H1 (cell line): Measurements from ENCODE around the gene PGM2L1. TPM values are rescaled to one million over a fixed set of nuclear protein-coding genes. Genes with fewer than 3 reads are reported as not detected.

Experiments
- CREB1 ChIP-seq: IDR thresholded peaks from 2 replicates; pipeline ENCODE4 v1.6.1; 2012; ENCODE audit warnings: inconsistent platforms
- GABPA ChIP-seq: IDR thresholded peaks from 2 replicates; pipeline ENCODE4 v1.6.1; 2011; ENCODE audit warnings: mild to moderate bottlenecking, low read length, moderate library complexity, borderline replicate concordance; ENCODE audit not compliant: insufficient read depth
- HDAC6 ChIP-seq: IDR thresholded peaks from one replicate; pipeline ENCODE4 v1.7.1; 2012; ENCODE audit warnings: low read depth, mild to moderate bottlenecking, inconsistent platforms, low read length, moderate library complexity
- KDM4A ChIP-seq: IDR thresholded peaks from one replicate; pipeline ENCODE4 v1.7.1; 2012; ENCODE audit warnings: low read depth, mild to moderate bottlenecking, moderate library complexity, low read length, inconsistent platforms; ENCODE audit not compliant: severe bottlenecking
- SP2 ChIP-seq: IDR thresholded peaks from 2 replicates; pipeline ENCODE4 v1.6.1; 2012; ENCODE audit warnings: mild to moderate bottlenecking, low read length, inconsistent platforms
- SRF ChIP-seq: IDR thresholded peaks from 2 replicates; pipeline ENCODE4 v1.6.1; 2011; ENCODE audit warnings: mild to moderate bottlenecking, low read depth, low read length, moderate library complexity
- ZNF274 ChIP-seq: IDR thresholded peaks from 2 replicates; pipeline ENCODE4 v1.7.0; 2012; ENCODE audit warnings: low read length, borderline replicate concordance; ENCODE audit errors: extremely low read depth
- polyA plus RNA-seq, 7 experiments: library from polyadenylated mRNA; depleted of rRNA in 3 of 7; stranded (reverse) in 5 of 7; unstranded in 2 of 7; fragments of >200 nt in 5 of 7; fragments of 200-250 nt in 2 of 7; gene quantifications; 1 replicate in 5 of 7; 2 replicates in 1 of 7; 4 replicates in 1 of 7; pipeline versions ENCODE4 v1.2.1 to v1.2.3, GENCODE V29; 2011 to 2013; ENCODE audit warnings: missing spikeins in 2 of 7, mixed read lengths in 2 of 7
- total RNA-seq: library from RNA; stranded (reverse); fragmentation: NEBNext Ultra II Directional; extraction: Animal tissue kit (Norgen Biotek cat#: 25700); gene quantifications from 2 replicates; pipeline ENCODE4 v1.2.1, GENCODE V29; 2021
- TF ChIP-seq, protein P1 (sequence below): fragments of 300-600 bp; sonication (generic); IDR thresholded peaks from 2 replicates; pipeline ENCODE4 v1.7.1; 2012; ENCODE audit warnings: low read length, moderate library complexity, mild to moderate bottlenecking, inconsistent platforms; ENCODE audit not compliant: insufficient replicate concordance
- TF ChIP-seq, protein P2 (sequence below): IDR thresholded peaks from 2 replicates; pipeline ENCODE4 v1.6.1; 2012; ENCODE audit warnings: inconsistent platforms

The PGM2L1 gene
- total and polyA plus RNA-seq, 2 of the 8 experiments (the other 6 are each of a cell fraction or from before 2014, with no cell fraction given) = 5.0 to 42.7 TPM

GRCh38 chr11:74325649-74326645 lies 72.3 kb downstream of the PGM2L1 start (continued):
- TF ChIP-seq SRF (no peak), KDM4A (no peak), HDAC6 (no peak), ZNF274 (no peak), SP2 (no peak), GABPA (no peak), CREB1 (no peak)
- TF ChIP-seq, protein P1, sequence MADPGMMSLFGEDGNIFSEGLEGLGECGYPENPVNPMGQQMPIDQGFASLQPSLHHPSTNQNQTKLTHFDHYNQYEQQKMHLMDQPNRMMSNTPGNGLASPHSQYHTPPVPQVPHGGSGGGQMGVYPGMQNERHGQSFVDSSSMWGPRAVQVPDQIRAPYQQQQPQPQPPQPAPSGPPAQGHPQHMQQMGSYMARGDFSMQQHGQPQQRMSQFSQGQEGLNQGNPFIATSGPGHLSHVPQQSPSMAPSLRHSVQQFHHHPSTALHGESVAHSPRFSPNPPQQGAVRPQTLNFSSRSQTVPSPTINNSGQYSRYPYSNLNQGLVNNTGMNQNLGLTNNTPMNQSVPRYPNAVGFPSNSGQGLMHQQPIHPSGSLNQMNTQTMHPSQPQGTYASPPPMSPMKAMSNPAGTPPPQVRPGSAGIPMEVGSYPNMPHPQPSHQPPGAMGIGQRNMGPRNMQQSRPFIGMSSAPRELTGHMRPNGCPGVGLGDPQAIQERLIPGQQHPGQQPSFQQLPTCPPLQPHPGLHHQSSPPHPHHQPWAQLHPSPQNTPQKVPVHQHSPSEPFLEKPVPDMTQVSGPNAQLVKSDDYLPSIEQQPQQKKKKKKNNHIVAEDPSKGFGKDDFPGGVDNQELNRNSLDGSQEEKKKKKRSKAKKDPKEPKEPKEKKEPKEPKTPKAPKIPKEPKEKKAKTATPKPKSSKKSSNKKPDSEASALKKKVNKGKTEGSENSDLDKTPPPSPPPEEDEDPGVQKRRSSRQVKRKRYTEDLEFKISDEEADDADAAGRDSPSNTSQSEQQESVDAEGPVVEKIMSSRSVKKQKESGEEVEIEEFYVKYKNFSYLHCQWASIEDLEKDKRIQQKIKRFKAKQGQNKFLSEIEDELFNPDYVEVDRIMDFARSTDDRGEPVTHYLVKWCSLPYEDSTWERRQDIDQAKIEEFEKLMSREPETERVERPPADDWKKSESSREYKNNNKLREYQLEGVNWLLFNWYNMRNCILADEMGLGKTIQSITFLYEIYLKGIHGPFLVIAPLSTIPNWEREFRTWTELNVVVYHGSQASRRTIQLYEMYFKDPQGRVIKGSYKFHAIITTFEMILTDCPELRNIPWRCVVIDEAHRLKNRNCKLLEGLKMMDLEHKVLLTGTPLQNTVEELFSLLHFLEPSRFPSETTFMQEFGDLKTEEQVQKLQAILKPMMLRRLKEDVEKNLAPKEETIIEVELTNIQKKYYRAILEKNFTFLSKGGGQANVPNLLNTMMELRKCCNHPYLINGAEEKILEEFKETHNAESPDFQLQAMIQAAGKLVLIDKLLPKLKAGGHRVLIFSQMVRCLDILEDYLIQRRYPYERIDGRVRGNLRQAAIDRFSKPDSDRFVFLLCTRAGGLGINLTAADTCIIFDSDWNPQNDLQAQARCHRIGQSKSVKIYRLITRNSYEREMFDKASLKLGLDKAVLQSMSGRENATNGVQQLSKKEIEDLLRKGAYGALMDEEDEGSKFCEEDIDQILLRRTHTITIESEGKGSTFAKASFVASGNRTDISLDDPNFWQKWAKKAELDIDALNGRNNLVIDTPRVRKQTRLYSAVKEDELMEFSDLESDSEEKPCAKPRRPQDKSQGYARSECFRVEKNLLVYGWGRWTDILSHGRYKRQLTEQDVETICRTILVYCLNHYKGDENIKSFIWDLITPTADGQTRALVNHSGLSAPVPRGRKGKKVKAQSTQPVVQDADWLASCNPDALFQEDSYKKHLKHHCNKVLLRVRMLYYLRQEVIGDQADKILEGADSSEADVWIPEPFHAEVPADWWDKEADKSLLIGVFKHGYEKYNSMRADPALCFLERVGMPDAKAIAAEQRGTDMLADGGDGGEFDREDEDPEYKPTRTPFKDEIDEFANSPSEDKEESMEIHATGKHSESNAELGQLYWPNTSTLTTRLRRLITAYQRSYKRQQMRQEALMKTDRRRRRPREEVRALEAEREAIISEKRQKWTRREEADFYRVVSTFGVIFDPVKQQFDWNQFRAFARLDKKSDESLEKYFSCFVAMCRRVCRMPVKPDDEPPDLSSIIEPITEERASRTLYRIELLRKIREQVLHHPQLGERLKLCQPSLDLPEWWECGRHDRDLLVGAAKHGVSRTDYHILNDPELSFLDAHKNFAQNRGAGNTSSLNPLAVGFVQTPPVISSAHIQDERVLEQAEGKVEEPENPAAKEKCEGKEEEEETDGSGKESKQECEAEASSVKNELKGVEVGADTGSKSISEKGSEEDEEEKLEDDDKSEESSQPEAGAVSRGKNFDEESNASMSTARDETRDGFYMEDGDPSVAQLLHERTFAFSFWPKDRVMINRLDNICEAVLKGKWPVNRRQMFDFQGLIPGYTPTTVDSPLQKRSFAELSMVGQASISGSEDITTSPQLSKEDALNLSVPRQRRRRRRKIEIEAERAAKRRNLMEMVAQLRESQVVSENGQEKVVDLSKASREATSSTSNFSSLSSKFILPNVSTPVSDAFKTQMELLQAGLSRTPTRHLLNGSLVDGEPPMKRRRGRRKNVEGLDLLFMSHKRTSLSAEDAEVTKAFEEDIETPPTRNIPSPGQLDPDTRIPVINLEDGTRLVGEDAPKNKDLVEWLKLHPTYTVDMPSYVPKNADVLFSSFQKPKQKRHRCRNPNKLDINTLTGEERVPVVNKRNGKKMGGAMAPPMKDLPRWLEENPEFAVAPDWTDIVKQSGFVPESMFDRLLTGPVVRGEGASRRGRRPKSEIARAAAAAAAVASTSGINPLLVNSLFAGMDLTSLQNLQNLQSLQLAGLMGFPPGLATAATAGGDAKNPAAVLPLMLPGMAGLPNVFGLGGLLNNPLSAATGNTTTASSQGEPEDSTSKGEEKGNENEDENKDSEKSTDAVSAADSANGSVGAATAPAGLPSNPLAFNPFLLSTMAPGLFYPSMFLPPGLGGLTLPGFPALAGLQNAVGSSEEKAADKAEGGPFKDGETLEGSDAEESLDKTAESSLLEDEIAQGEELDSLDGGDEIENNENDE = no peak
- TF ChIP-seq, protein P2, sequence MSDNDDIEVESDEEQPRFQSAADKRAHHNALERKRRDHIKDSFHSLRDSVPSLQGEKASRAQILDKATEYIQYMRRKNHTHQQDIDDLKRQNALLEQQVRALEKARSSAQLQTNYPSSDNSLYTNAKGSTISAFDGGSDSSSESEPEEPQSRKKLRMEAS = no peak
